ENCODE data around the gene WRNIP1.

WRNIP1 gene

DNA sequence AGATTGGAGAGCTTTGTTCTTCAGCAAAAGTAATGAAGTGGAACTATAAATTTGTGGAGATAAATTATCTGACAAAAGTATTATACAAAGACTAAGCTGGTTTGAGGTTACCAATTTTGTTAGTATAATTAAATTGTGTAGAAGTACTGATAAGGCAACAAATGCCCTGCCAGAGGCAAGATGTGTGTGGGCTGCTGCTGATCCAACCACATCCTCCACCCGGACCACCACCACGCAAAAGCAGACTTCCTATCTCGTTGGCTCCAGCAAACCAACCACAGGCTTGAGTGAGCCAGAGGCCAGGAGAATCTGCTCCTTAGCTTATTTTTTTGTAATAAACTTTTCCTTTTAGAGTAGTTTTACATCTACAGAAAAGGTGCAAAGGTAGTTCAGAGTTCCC is 13.3 kb upstream of the WRNIP1 start:
- no peak for TF ChIP-seq CREB1 (IDR thresholded peaks at IDR 0.05; ENCODE audit: low read depth)

DNA sequence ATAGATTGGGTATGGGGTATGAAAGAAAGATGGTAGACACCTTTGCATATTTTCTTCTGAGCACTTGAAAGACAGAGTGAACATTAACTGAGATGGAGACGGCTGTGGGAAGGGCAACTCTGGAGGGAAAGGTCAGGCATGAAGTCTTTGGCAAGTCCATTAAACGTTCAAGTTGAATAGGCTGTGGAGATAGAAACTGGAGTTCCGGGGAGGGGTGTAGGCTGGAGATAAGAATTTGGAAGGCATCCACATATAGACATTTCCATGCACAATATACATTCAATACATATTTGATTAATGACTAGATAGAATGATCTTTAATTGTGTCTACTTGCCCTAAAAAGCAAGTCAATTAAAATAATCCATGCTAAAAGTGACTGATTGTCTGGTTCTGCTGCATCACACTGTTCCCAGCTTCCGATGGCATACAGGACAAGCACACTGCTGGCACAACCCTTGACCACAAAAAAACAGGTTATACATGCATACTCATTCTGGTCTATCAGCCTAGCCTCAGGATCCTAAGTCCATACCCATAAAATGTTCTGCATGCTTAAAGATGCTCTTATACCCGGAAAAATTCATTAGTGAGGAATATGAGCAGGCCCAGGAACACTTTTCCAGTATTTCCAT is 12.6 kb upstream of the WRNIP1 start:
- TF ChIP-seq EGR1 (IDR thresholded peaks at IDR 0.05) (no peak), FOXM1 (IDR thresholded peaks at IDR 0.05; ENCODE audit: borderline replicate concordance, low read depth) (no peak), EP300 (IDR thresholded peaks at IDR 0.05; ENCODE audit: borderline replicate concordance) (no peak), TEAD4 (IDR thresholded peaks at IDR 0.05) (no peak), CREB1 (IDR thresholded peaks at IDR 0.05; ENCODE audit: low read depth) (no peak), TAF1 (IDR thresholded peaks at IDR 0.05; ENCODE audit: low read depth) (no peak), NFIC (IDR thresholded peaks at IDR 0.05) (no peak), CEBPB (IDR thresholded peaks at IDR 0.05) (no peak), ZBTB7A (IDR thresholded peaks at IDR 0.05; ENCODE audit: low read depth) (no peak), YY1 (IDR thresholded peaks at IDR 0.05; ENCODE audit: low read depth) (no peak), RAD21 (IDR thresholded peaks at IDR 0.05; ENCODE audit: low read depth) (no peak), TCF12 (IDR thresholded peaks at IDR 0.05; ENCODE audit: low read depth) (no peak)
- TF ChIP-seq, protein P1, sequence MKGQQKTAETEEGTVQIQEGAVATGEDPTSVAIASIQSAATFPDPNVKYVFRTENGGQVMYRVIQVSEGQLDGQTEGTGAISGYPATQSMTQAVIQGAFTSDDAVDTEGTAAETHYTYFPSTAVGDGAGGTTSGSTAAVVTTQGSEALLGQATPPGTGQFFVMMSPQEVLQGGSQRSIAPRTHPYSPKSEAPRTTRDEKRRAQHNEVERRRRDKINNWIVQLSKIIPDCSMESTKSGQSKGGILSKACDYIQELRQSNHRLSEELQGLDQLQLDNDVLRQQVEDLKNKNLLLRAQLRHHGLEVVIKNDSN (IDR thresholded peaks at IDR 0.05): no peak
- TF ChIP-seq, protein P2, sequence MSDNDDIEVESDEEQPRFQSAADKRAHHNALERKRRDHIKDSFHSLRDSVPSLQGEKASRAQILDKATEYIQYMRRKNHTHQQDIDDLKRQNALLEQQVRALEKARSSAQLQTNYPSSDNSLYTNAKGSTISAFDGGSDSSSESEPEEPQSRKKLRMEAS (IDR thresholded peaks at IDR 0.05): no peak
- TF ChIP-seq, protein P3, sequence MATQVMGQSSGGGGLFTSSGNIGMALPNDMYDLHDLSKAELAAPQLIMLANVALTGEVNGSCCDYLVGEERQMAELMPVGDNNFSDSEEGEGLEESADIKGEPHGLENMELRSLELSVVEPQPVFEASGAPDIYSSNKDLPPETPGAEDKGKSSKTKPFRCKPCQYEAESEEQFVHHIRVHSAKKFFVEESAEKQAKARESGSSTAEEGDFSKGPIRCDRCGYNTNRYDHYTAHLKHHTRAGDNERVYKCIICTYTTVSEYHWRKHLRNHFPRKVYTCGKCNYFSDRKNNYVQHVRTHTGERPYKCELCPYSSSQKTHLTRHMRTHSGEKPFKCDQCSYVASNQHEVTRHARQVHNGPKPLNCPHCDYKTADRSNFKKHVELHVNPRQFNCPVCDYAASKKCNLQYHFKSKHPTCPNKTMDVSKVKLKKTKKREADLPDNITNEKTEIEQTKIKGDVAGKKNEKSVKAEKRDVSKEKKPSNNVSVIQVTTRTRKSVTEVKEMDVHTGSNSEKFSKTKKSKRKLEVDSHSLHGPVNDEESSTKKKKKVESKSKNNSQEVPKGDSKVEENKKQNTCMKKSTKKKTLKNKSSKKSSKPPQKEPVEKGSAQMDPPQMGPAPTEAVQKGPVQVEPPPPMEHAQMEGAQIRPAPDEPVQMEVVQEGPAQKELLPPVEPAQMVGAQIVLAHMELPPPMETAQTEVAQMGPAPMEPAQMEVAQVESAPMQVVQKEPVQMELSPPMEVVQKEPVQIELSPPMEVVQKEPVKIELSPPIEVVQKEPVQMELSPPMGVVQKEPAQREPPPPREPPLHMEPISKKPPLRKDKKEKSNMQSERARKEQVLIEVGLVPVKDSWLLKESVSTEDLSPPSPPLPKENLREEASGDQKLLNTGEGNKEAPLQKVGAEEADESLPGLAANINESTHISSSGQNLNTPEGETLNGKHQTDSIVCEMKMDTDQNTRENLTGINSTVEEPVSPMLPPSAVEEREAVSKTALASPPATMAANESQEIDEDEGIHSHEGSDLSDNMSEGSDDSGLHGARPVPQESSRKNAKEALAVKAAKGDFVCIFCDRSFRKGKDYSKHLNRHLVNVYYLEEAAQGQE (IDR thresholded peaks at IDR 0.05; ENCODE audit: low read depth): no peak

DNA sequence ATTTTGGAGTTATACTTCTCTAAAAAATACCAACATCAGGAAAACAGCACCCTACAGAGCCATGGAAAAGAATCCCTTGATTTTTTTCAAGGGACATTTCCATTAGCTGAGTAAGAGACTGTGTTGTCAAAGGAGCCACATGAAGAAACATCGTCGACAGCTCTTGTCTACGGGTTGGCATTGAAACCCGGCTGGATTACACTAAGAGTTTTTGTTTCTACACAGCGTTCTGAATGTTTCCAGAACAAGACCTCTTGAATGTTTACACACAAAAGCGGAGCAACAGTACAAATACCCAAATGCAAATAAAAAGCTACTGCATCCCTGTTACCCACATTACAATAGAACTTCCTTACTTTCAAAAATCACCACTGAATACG is 12.1 kb upstream of the WRNIP1 start:
- TF ChIP-seq FOXM1 (IDR thresholded peaks at IDR 0.05; ENCODE audit: borderline replicate concordance, low read depth) (no peak), ZBTB7A (IDR thresholded peaks at IDR 0.05; ENCODE audit: low read depth) (no peak), CEBPB (IDR thresholded peaks at IDR 0.05) (no peak), RAD21 (IDR thresholded peaks at IDR 0.05; ENCODE audit: low read depth) (no peak)
- TF ChIP-seq, protein P3 (IDR thresholded peaks at IDR 0.05; ENCODE audit: low read depth): no peak

DNA sequence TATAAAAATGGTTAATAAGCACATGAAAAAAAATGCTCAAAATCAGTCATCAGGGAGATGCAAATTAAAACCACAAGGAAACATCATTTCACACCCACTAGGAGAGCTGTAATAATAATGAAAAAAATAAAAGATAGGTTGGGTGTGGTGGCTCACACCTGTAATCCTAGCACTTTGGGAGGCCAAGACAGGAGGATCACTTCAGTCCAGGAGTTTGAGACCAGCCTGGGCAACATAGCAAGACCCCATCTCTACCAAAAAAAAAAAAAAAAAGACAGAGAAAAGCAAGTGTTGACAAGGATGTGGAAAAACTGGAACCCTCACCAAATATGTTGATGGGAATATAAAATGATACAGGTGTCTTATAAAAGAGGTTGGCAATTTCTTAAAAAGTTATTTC is 11.4 kb upstream of the WRNIP1 start:
- TF ChIP-seq CEBPB (IDR thresholded peaks at IDR 0.05): no peak
- no peak for TF ChIP-seq TAF1 (IDR thresholded peaks at IDR 0.05; ENCODE audit: low read depth)
- no peak for TF ChIP-seq EP300 (IDR thresholded peaks at IDR 0.05; ENCODE audit: borderline replicate concordance)
- no peak for TF ChIP-seq ZBTB7A (IDR thresholded peaks at IDR 0.05; ENCODE audit: low read depth)
- no peak for TF ChIP-seq NFIC (IDR thresholded peaks at IDR 0.05)
- no peak for TF ChIP-seq TEAD4 (IDR thresholded peaks at IDR 0.05)
- TF ChIP-seq TCF12 (IDR thresholded peaks at IDR 0.05; ENCODE audit: low read depth): no peak
- no peak for TF ChIP-seq CREB1 (IDR thresholded peaks at IDR 0.05; ENCODE audit: low read depth)
- TF ChIP-seq, protein P3 (IDR thresholded peaks at IDR 0.05; ENCODE audit: low read depth): no peak
- TF ChIP-seq YY1 (IDR thresholded peaks at IDR 0.05; ENCODE audit: low read depth): no peak
- TF ChIP-seq, protein P2 (IDR thresholded peaks at IDR 0.05): no peak
- TF ChIP-seq, protein P1 (IDR thresholded peaks at IDR 0.05): no peak
- TF ChIP-seq EGR1 (IDR thresholded peaks at IDR 0.05): no peak

DNA sequence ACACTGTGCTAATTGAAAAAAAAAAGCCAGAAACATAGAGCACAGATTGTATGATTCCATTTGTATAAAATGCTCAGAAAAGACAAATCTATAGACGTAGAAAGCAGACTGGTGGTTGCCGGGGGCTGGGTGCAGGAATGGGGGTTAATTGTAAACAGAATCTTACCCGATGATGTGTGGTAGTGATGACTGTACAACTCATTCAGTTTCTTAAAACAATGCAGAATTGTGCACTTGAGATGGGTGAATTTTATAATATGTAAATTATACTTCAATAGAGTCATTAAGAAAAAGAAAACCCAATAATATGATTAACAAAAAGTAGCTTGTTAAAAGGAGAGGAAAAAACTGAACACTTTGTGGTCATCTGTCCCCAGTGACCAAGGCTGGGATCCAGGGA is 10.8 kb upstream of the WRNIP1 start:
- TF ChIP-seq EP300 (IDR thresholded peaks at IDR 0.05; ENCODE audit: borderline replicate concordance) (no peak), EGR1 (IDR thresholded peaks at IDR 0.05) (no peak), ZBTB7A (IDR thresholded peaks at IDR 0.05; ENCODE audit: low read depth) (no peak), NFIC (IDR thresholded peaks at IDR 0.05) (no peak), CEBPB (IDR thresholded peaks at IDR 0.05) (no peak)
- TF ChIP-seq, protein P1 (IDR thresholded peaks at IDR 0.05): no peak

Data from Ishikawa (cell line).